ENCODE data around the gene CCHCR1.
A peak's percentile ranks its signal among the peaks of the same experiment; 100 is the strongest.
"Not testable (repeated sequence)": the region's sequence is repeated elsewhere in the genome, so short reads cannot be mapped to it uniquely, and the experiment has no call there.

CCHCR1 gene

DNA sequence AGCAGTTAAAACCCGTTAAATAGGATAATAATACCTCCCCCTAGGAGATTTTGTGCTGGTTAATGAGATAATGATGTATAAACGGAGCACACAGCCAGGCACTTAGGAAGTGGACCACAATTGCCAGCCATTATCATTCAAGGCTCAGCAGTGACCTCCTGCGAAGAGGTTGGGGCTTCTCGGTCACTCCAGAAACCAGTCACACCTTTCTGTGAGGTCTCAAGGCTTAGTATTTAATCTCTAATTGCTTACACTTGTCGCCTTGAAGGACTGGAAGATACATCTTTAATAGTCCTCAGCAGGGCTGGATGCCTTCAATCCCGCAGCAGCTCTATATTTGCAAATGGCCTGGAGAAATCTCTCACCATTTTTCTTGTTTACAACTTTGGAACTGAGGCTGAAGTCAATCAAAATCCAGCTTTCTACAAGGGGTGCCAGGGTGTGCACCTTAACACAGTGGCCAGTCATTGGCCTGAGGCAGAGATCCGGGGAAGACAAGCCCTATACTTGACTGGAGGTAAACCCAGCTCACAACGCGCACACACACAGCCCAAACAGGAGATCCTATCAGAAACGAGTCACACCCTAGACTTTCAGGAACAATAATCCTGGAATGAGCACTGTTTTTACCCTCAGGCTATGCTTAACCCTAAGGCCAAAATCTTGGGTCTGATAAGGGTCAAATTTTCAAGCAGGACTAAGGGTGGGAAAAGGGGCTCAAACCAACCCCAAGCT, 11.7 kb upstream of the CCHCR1 start:
- Histone ChIP-seq H3K9me3 (ENCODE audit: severe bottlenecking) (no peaks in the 10 kb centered on the region), H3K4me3 (ENCODE audit: low read depth, low read length) (no peak overlapping the region), H3K27me3 (ENCODE audit: insufficient read depth, low read depth, severe bottlenecking) (no peaks in the 10 kb centered on the region), H3K27ac (no peak overlapping the region; the same call in 1 of the 2 replicates), H3K36me3 (peaks cover 11% of the 10 kb centered on the region)
- TF ChIP-seq, protein P1, sequence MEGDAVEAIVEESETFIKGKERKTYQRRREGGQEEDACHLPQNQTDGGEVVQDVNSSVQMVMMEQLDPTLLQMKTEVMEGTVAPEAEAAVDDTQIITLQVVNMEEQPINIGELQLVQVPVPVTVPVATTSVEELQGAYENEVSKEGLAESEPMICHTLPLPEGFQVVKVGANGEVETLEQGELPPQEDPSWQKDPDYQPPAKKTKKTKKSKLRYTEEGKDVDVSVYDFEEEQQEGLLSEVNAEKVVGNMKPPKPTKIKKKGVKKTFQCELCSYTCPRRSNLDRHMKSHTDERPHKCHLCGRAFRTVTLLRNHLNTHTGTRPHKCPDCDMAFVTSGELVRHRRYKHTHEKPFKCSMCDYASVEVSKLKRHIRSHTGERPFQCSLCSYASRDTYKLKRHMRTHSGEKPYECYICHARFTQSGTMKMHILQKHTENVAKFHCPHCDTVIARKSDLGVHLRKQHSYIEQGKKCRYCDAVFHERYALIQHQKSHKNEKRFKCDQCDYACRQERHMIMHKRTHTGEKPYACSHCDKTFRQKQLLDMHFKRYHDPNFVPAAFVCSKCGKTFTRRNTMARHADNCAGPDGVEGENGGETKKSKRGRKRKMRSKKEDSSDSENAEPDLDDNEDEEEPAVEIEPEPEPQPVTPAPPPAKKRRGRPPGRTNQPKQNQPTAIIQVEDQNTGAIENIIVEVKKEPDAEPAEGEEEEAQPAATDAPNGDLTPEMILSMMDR (IDR thresholded peaks at IDR 0.05; ENCODE audit: low read depth, low read length), result no peak
- DNase-seq, result no peak

DNA sequence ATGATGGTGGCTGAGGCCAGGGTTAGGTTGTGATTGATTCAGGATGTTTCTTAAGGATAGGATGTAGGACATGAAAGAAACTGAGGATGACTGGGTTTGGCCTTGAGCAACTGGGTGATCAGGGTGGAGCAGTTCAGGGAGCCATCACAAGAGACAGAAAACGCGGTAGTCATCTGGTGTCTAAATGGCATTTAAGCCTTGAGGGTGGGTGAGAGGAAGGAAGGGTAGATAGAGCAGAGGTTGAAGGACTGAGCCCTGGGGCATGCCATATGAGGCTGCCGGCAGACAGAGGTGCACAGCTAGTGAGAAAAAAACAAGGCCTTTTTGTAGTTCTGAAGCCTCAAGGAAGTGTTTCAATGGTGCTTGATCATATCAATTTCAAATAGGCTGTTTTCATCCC, 11.0 kb upstream of the CCHCR1 start:
- H3K9me3 ChIP-seq (ENCODE audit: severe bottlenecking), result no peaks in the 10 kb centered on the region
- DNase-seq, result no peak
- no peak overlapping the region for H3K27ac ChIP-seq
- peaks cover 15% of the 10 kb centered on the region for H3K36me3 ChIP-seq
- H3K27me3 ChIP-seq (ENCODE audit: insufficient read depth, low read depth, severe bottlenecking), result no peaks in the 10 kb centered on the region
- H3K4me3 ChIP-seq (ENCODE audit: low read depth, low read length), result no peak overlapping the region
- TF ChIP-seq, protein P1 (IDR thresholded peaks at IDR 0.05; ENCODE audit: low read depth, low read length), result no peak

DNA sequence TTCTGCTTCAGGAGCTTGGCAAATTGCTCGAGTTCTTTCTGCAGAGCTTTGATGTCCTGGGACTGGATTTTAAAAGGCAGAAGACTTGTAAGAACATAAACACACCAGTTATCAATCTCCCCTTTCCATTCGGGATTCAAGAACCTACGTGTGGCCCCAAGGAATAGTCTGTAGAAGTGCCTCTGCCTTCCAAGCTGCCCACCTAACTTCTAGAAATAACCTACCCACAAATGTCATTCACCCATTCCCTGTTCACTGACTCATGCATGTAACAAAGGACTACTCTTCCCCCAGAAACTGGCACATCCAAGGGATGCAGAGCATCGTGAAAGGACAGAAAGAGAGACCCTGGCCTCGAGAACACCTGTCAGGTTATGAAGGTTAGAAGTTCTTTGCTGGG, 8.4 kb upstream of the CCHCR1 start:
- no peak for DNase-seq
- Histone ChIP-seq H3K36me3 (peaks cover 41% of the 10 kb centered on the region), H3K9me3 (ENCODE audit: severe bottlenecking) (no peaks in the 10 kb centered on the region), H3K27me3 (ENCODE audit: insufficient read depth, low read depth, severe bottlenecking) (no peaks in the 10 kb centered on the region), H3K27ac (peak overlapping the region; percentile 77), H3K4me3 (ENCODE audit: low read depth, low read length) (no peak overlapping the region)
- TF ChIP-seq, protein P1 (IDR thresholded peaks at IDR 0.05; ENCODE audit: low read depth, low read length), result no peak

DNA sequence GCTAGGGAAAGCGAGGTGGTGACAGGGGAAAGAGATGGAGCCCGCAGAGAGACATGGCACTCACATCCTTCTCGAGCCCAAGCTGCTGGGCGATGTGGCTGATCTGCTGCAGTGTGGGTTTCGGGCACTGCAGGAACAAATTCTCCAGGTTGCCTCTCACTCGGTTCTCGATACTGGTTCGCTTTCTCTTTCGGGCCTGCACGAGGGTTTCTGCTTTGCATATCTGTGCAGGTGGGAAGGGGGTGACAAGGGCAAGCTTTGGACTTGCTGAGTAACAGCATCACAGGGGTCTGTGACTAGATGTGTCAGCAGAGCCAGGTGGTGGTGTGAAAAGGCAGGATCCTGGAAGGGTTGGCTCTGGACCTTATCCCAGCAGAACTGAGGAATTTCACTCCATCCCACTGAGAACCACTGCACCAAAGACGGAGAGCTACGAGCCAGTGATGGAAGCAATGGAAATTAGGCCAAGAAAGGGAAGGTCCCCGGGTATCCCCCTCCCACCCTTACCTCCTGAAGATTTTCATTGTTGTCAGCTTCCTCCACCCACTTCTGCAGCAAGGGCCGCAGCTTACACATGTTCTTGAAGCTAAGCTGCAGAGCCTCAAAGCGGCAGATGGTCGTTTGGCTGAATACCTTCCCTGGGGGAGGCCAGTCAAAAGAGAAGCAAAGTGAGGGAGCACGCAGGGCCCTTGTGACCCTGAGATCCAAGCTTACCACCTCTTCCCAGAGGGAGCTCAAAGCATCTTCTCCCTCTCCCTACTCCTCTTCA, 7.6 kb upstream of the CCHCR1 start:
- DNase-seq, result peak; percentile 90

DNA sequence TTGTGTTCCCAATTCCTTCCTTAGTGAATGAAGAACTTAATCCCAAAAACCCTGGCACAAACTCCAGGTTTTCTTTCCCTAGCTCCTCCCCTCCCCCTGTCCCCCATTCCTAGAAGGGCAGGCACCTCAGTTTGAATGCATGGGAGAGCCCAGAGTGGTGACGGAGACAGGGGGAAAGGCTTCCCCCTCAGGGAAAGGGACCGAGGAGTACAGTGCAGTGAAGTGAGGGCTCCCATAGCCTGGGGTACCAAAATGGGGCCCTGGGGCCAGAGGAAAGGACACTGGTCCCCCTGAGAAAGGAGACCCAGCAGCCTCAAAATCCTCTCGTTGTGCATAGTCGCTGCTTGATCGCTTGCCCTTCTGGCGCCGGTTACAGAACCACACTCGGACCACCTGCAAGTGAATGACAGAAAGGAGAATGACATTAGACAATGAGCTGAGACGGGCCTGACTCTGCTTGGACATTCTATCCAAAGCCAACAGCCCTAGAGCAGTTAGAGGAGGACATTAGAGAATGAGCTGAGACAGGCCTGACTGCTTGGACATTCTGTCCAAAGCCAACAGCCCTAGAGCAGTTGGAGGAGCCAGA, 7.0 kb upstream of the CCHCR1 start:
- H3K9me3 ChIP-seq (ENCODE audit: severe bottlenecking); H3K27me3 ChIP-seq (ENCODE audit: insufficient read depth, low read depth, severe bottlenecking); H3K4me3 ChIP-seq (ENCODE audit: low read depth, low read length); DNase-seq: not testable (repeated sequence)
- Histone ChIP-seq H3K27ac (peak overlapping the region; percentile 77), H3K36me3 (peaks cover 54% of the 10 kb centered on the region)

More for the DNA sequence above, 7.6 kb upstream of the CCHCR1 start:
- Histone ChIP-seq H3K36me3 (peaks cover 47% of the 10 kb centered on the region), H3K27ac (peak overlapping the region; percentile 77)
- not testable (repeated sequence) for H3K27me3 ChIP-seq (ENCODE audit: insufficient read depth, low read depth, severe bottlenecking); H3K9me3 ChIP-seq (ENCODE audit: severe bottlenecking); H3K4me3 ChIP-seq (ENCODE audit: low read depth, low read length)

DNA sequence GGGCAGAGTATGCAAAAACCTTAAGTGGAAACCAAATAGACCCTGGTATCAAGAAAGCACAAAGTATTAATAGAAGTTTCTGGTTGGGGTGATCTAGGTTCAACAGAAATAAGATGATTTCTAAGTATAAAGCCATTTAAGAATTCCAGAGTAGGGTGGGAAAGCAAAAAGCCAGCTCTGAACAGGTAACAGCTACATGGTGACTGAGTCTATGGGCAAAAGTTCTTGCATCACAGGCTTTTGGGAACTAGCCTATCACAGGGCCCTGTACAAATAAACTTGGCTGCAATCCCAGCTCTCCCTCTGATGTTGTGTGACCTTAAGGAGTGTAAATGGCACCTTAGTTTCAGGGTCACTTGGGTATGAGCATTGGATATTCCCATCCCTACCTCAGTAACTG, 6.3 kb upstream of the CCHCR1 start:
- H3K27me3 ChIP-seq (ENCODE audit: insufficient read depth, low read depth, severe bottlenecking), result no peaks in the 10 kb centered on the region
- H3K27ac ChIP-seq, result no peak overlapping the region
- no peak for DNase-seq
- TF ChIP-seq, protein P1 (IDR thresholded peaks at IDR 0.05; ENCODE audit: low read depth, low read length), result no peak
- no peak overlapping the region for H3K4me3 ChIP-seq (ENCODE audit: low read depth, low read length)
- no peaks in the 10 kb centered on the region for H3K9me3 ChIP-seq (ENCODE audit: severe bottlenecking)
- H3K36me3 ChIP-seq, result peaks cover 60% of the 10 kb centered on the region
